K562 (cell line): ENCODE measurements around the gene CNOT2.

ENCODE experiments used
- ATF3 ChIP-seq, 2 experiments: fragments of 450-650 bp in 1 of 2; sonication (generic) in 1 of 2; formaldehyde crosslinking in 1 of 2; IDR thresholded peaks in 1 of 2; conservative IDR thresholded peaks in 1 of 2; 2 replicates each; pipeline versions ENCODE4 v1.6.1 to v1.8.1; 2016 to 2023; ENCODE audit warnings: mild to moderate bottlenecking in 2 of 2, moderate library complexity in 2 of 2, inconsistent platforms in 1 of 2, missing genetic modification reagents in 1 of 2
- CTCF ChIP-seq, 3 experiments: IDR thresholded peaks in 2 of 3; conservative IDR thresholded peaks in 1 of 3; 2 replicates each; pipeline ENCODE4 v1.5.1; 2011 to 2012; ENCODE audit warnings: low read length in 3 of 3, mild to moderate bottlenecking in 3 of 3, control low read depth in 2 of 3, improper control_type of control experiment in 1 of 3, inconsistent platforms in 1 of 3, low read depth in 1 of 3, mixed read lengths in 1 of 3, moderate library complexity in 1 of 3; ENCODE audit not compliant: insufficient read depth in 2 of 3
- ELF2 ChIP-seq: fragments of 250-450 bp; sonication (Bioruptor Pico); IDR thresholded peaks from 2 replicates; pipeline ENCODE4 v1.5.0; 2021; ENCODE audit warnings: mild to moderate bottlenecking
- FOXA3 ChIP-seq, 2 experiments: fragments of 450-650 bp in 1 of 2; sonication (generic) in 1 of 2; formaldehyde crosslinking; IDR thresholded peaks in 1 of 2; conservative IDR thresholded peaks in 1 of 2; 2 replicates each; pipeline versions ENCODE4 v1.4.0 to v1.8.0; 2020 to 2022; ENCODE audit warnings: mild to moderate bottlenecking in 2 of 2, missing genetic modification reagents in 1 of 2
- JUND ChIP-seq, 2 experiments: IDR thresholded peaks; 2 replicates in 1 of 2; 3 replicates in 1 of 2; pipeline ENCODE4 v1.6.1; 2011; ENCODE audit warnings: borderline replicate concordance in 2 of 2, low read depth in 2 of 2, low read length in 2 of 2, improper control_type of control experiment in 1 of 2, missing biosample characterization in 1 of 2, missing genetic modification characterization in 1 of 2, missing genetic modification reagents in 1 of 2
- KAT7 ChIP-seq: sonication (generic); formaldehyde crosslinking; IDR thresholded peaks from 2 replicates; pipeline ENCODE4 v1.8.0; 2022; ENCODE audit warnings: missing genetic modification reagents, mild to moderate bottlenecking, borderline replicate concordance
- MYC ChIP-seq, 2 experiments: fragments of 250-450 bp in 1 of 2; sonication (Bioruptor Pico) in 1 of 2; IDR thresholded peaks; 2 replicates each; pipeline versions ENCODE4 v1.5.1 to v1.6.1; 2012 to 2021; ENCODE audit warnings: low read depth in 2 of 2, borderline replicate concordance in 1 of 2, improper control_type of control experiment in 1 of 2, low read length in 1 of 2, mild to moderate bottlenecking in 1 of 2, moderate library complexity in 1 of 2
- POLR2A ChIP-seq: fragments of 450-650 bp; conservative IDR thresholded peaks from 2 replicates; pipeline ENCODE4 v1.6.1; 2016
- ZNF23 ChIP-seq: fragments of 250-450 bp; sonication (Bioruptor Pico); IDR thresholded peaks from 2 replicates; pipeline ENCODE4 v1.4.0; 2020; ENCODE audit warnings: mild to moderate bottlenecking

- no peak for TF ChIP-seq ZNF23
- TF ChIP-seq ATF3 (IDR thresholded peaks at IDR 0.05) = no peak
- TF ChIP-seq ATF3 (CRISPR knock-in tag; conservative IDR thresholded peaks at IDR 0.05) = no peak
- TF ChIP-seq KAT7 (CRISPR knock-in tag) = no peak
- TF ChIP-seq ELF2 (CRISPR knock-in tag) = no peak
- TF ChIP-seq MYC (IDR thresholded peaks at IDR 0.05; ENCODE audit: low read depth, low read length) = no peak
- no peak for TF ChIP-seq MYC (CRISPR knock-in tag; IDR thresholded peaks at IDR 0.05; ENCODE audit: borderline replicate concordance, low read depth)
- TF ChIP-seq FOXA3 (CRISPR knock-in tag; conservative IDR thresholded peaks at IDR 0.05 in 1 of 2, IDR thresholded peaks at IDR 0.05 in 1 of 2) = no peak
- TF ChIP-seq CTCF (IDR thresholded peaks at IDR 0.05 in 2 of 3, conservative IDR thresholded peaks at IDR 0.05 in 1 of 3; ENCODE audit: insufficient read depth in 2 of 3, low read depth in 1 of 3, low read length in 3 of 3) = no peak
- no peak for TF ChIP-seq JUND (IDR thresholded peaks at IDR 0.05; ENCODE audit: borderline replicate concordance, low read depth, low read length)
- TF ChIP-seq JUND (tag; IDR thresholded peaks at IDR 0.05; ENCODE audit: borderline replicate concordance, low read depth, low read length) = no peak
- TF ChIP-seq POLR2A = no peak
Measured at GRCh38 chr12:70365398-70365647, 122.1 kb downstream of the CNOT2 start.
